K562 (cell line): ENCODE measurements around the gene MYO9A. TPM values are rescaled to one million over a fixed set of nuclear protein-coding genes. Genes with fewer than 3 reads are reported as not detected.

Experiments used
- ATAC-seq: fragments of 200-7000 bp; cut with Tn5 transposase; 3 replicates; pipeline ENCODE4 v1.9.1; 2020; ENCODE audit warnings: moderate library complexity
- BruUV-seq: library from RNA; stranded (reverse); fragments of 400-500 nt; replicated peaks from 2 replicates; lab custom pipeline; 2021; lab: Mats Ljungman, UMichigan
- CTCF ChIA-PET: fragments of 300-600 bp; formaldehyde crosslinking; extraction: SDS; loops from one replicate; lab custom pipeline; 2021; ENCODE audit warnings: low intra/inter-chr PET ratio; lab: Yijun Ruan, JAX
- POLR2A ChIA-PET: fragments of 300-600, 350-650 bp; sonication (Branson Sonifier 250); formaldehyde crosslinking; extraction: SDS; loops from one replicate; lab custom pipeline; 2021; ENCODE audit warnings: antibody characterized with exemption, inconsistent platforms; lab: Yijun Ruan, JAX
- DNase-seq, 4 experiments: peaks; one replicate each; pipeline versions ENCODE4 v3.0.0 to v3.0.0-alpha.2; 2011 to 2018; ENCODE audit warnings: low spot score in 3 of 4, mixed read lengths in 3 of 4; ENCODE audit errors: extremely low read depth in 1 of 4
- FAIRE-seq: peaks from 2 replicates; lab custom pipeline; 2011; peaks lifted over from hg19 to GRCh38; lab: Jason Lieb, UNC
- H2AFZ ChIP-seq: 2 replicates; pipeline ENCODE4 v1.6.0; 2011; ENCODE audit warnings: low read depth, low read length, control low read depth, inconsistent platforms
- H3K27ac ChIP-seq: fragments of 200-600 bp; 3 replicates; pipeline ENCODE4 v1.8.0; 2011; ENCODE audit warnings: low read depth, mild to moderate bottlenecking, control low read depth, inconsistent platforms, low read length, moderate library complexity, mixed read lengths; ENCODE audit errors: extremely low read depth
- H3K27me3 ChIP-seq, 2 experiments: fragments of 300-600 bp in 1 of 2; 2 replicates in 1 of 2; 3 replicates in 1 of 2; pipeline versions ENCODE4 v1.6.0 to v1.8.0; 2011; ENCODE audit warnings: inconsistent platforms in 2 of 2, low read length in 2 of 2, mild to moderate bottlenecking in 1 of 2, mixed read lengths in 1 of 2, moderate library complexity in 1 of 2; ENCODE audit not compliant: control insufficient read depth in 2 of 2, insufficient read depth in 2 of 2
- H3K36me3 ChIP-seq: fragments of 300-600 bp; 3 replicates; pipeline ENCODE4 v1.8.0; 2011; ENCODE audit warnings: mild to moderate bottlenecking, low read length, inconsistent platforms; ENCODE audit not compliant: control insufficient read depth, insufficient read depth
- H3K4me1 ChIP-seq, 2 experiments: fragments of 200-600 bp in 1 of 2; replicated peaks in 1 of 2; 2 replicates in 1 of 2; 3 replicates in 1 of 2; pipeline versions ENCODE4 v1.5.1 to v1.8.0; 2011; ENCODE audit warnings: inconsistent platforms in 2 of 2, low read length in 2 of 2, mild to moderate bottlenecking in 1 of 2, mixed read lengths in 1 of 2, moderate library complexity in 1 of 2; ENCODE audit not compliant: control insufficient read depth in 2 of 2, insufficient read depth in 2 of 2
- H3K4me2 ChIP-seq: 2 replicates; pipeline ENCODE4 v1.6.1; 2011; ENCODE audit warnings: low read length, control low read depth, inconsistent platforms, mixed read lengths; ENCODE audit not compliant: insufficient read depth
- H3K4me3 ChIP-seq: fragments of 200-600 bp; sonication (generic), shearing (Covaris generic); 2 replicates; pipeline ENCODE4 v1.5.1; 2016; ENCODE audit warnings: control low read depth, inconsistent platforms
- H3K79me2 ChIP-seq: fragments of 200-600 bp; 3 replicates; pipeline ENCODE4 v1.8.0; 2011; ENCODE audit warnings: low read length, inconsistent platforms; ENCODE audit not compliant: control insufficient read depth, insufficient read depth
- H3K9ac ChIP-seq, 2 experiments: 2 replicates each; pipeline versions ENCODE4 v1.6.0 to v1.6.1; 2011; ENCODE audit warnings: low read depth in 2 of 2, low read length in 2 of 2, control low read depth in 1 of 2, inconsistent platforms in 1 of 2, mild to moderate bottlenecking in 1 of 2, mixed read lengths in 1 of 2; ENCODE audit not compliant: insufficient read depth in 1 of 2
- H3K9me1 ChIP-seq: one replicate; pipeline ENCODE4 v1.6.0; 2011; ENCODE audit warnings: inconsistent platforms, mild to moderate bottlenecking, low read length, moderate library complexity; ENCODE audit not compliant: control insufficient read depth, insufficient read depth
- H3K9me3 ChIP-seq: replicated peaks from 2 replicates; pipeline ENCODE4 v1.5.1; 2011; ENCODE audit warnings: low read depth, low read length, inconsistent platforms; ENCODE audit not compliant: control insufficient read depth, insufficient read depth
- H4K20me1 ChIP-seq: replicated peaks from 2 replicates; pipeline ENCODE4 v1.6.1; 2011; ENCODE audit warnings: low read length, inconsistent platforms, mixed read lengths; ENCODE audit not compliant: control insufficient read depth, insufficient read depth
- CSDE1 ChIP-seq, 2 experiments: fragments of 450-650 bp; IDR thresholded peaks; 2 replicates each; pipeline ENCODE4 v1.6.1; 2016; ENCODE audit warnings: mild to moderate bottlenecking in 1 of 2
- MCM3 ChIP-seq: fragments of 450-650 bp; IDR thresholded peaks from 2 replicates; pipeline ENCODE4 v1.6.1; 2016
- MYBL2 ChIP-seq, 2 experiments: fragments of 450-650 bp in 1 of 2; sonication (generic) in 1 of 2; formaldehyde crosslinking in 1 of 2; IDR thresholded peaks; 2 replicates each; pipeline versions ENCODE4 v1.6.1 to v1.8.1; 2017 to 2022; ENCODE audit warnings: borderline replicate concordance in 1 of 2, inconsistent platforms in 1 of 2, low read depth in 1 of 2, mild to moderate bottlenecking in 1 of 2, missing genetic modification reagents in 1 of 2, moderate library complexity in 1 of 2
- RFX5 ChIP-seq: IDR thresholded peaks from 2 replicates; pipeline ENCODE4 v1.6.1; 2011; ENCODE audit warnings: low read depth, mild to moderate bottlenecking, improper control_type of control experiment, low read length
- SNAPC5 ChIP-seq: fragments of 250-450 bp; sonication (Bioruptor Pico); IDR thresholded peaks from 2 replicates; pipeline ENCODE4 v1.8.0; 2021; ENCODE audit warnings: moderate library complexity, mild to moderate bottlenecking, inconsistent platforms
- TAF1 ChIP-seq: IDR thresholded peaks from 2 replicates; pipeline ENCODE4 v1.6.1; 2011; ENCODE audit warnings: mild to moderate bottlenecking, low read length, moderate library complexity; ENCODE audit not compliant: insufficient read depth, control insufficient read depth, severe bottlenecking; ENCODE audit errors: extremely low read depth
- TAF15 ChIP-seq: fragments of 200-400 bp; formaldehyde crosslinking; IDR thresholded peaks from 2 replicates; pipeline ENCODE4 v1.6.1; 2017; ENCODE audit warnings: mild to moderate bottlenecking, low read depth, low read length, moderate library complexity
- ZBED1 ChIP-seq: IDR thresholded peaks from 2 replicates; pipeline ENCODE4 v1.6.1; 2014
- ZBTB8A ChIP-seq: fragments of 450-650 bp; IDR thresholded peaks from 2 replicates; pipeline ENCODE4 v1.6.1; 2018; ENCODE audit warnings: mild to moderate bottlenecking, moderate library complexity; ENCODE audit not compliant: partially characterized antibody
- ZC3H8 ChIP-seq: fragments of 450-650 bp; IDR thresholded peaks from 2 replicates; pipeline ENCODE4 v1.6.1; 2017
- ZNF140 ChIP-seq: fragments of 250-450 bp; sonication (Bioruptor Pico); IDR thresholded peaks from 2 replicates; pipeline ENCODE4 v1.8.0; 2021; ENCODE audit warnings: moderate library complexity, mild to moderate bottlenecking, inconsistent platforms
- ZNF232 ChIP-seq: sonication (generic); formaldehyde crosslinking; IDR thresholded peaks from 2 replicates; pipeline ENCODE4 v1.8.0; 2022; ENCODE audit warnings: mild to moderate bottlenecking, missing genetic modification reagents
- WGBS: fragments of 100-300 bp; shearing (Covaris generic); methylation state at CpG from one replicate; pipeline ENCODE4 v1.1.6; 2016; ENCODE audit warnings: low coverage, mixed read lengths; ENCODE audit not compliant: insufficient coverage; ENCODE audit errors: missing lambda C conversion rate; 5-methylcytosine and 5-hydroxymethylcytosine counted together
- in situ Hi-C: fragments of 300-500 bp; cut with MboI; formaldehyde crosslinking; loops from 4 replicates; pipeline ENCODE4 v1.15.0; 2018; ENCODE audit warnings: inconsistent platforms, mixed read lengths
- intact Hi-C: fragments of 100-400 bp; cut with micrococcal nuclease; formaldehyde crosslinking; loops from 2 replicates; pipeline ENCODE4 v1.14.2; 2022
- polyA plus RNA-seq, 8 experiments: library from polyadenylated mRNA; depleted of rRNA in 4 of 8; stranded (reverse) in 5 of 8; unstranded in 3 of 8; fragments of >200 nt; fragmentation: Nextera tagmentation in 2 of 8; fragmentation: Illumina TruSeq in 1 of 8; extraction: Ambion mirVana in 2 of 8; extraction: Trizol in 1 of 8; gene quantifications; 2 replicates each; pipeline versions ENCODE4 v1.2.1 to v1.2.3, GENCODE V29; 2011 to 2014; ENCODE audit warnings: inconsistent platforms in 1 of 8, missing spikeins in 1 of 8
- total RNA-seq, 7 experiments: library from RNA; depleted of rRNA in 6 of 7; stranded (reverse); fragments of >200 nt in 6 of 7; fragmentation: Illumina TruSeq in 2 of 7; extraction: Trizol in 2 of 7; gene quantifications; 2 replicates each; pipeline versions ENCODE4 v1.2.1 to v1.2.3, GENCODE V29; 2011 to 2021; ENCODE audit warnings: low replicate concordance in 1 of 7
- TF ChIP-seq, protein P1 (sequence below): sonication (generic); formaldehyde crosslinking; IDR thresholded peaks from 2 replicates; pipeline ENCODE4 v1.8.1; 2022; ENCODE audit warnings: missing genetic modification reagents
- TF ChIP-seq, protein P2 (sequence below): fragments of 150-350 bp; conservative IDR thresholded peaks from 2 replicates; pipeline ENCODE4 v1.6.1; 2014; ENCODE audit warnings: low read length
- TF ChIP-seq, protein P3 (sequence below), 2 experiments: fragments of 450-650 bp in 1 of 2; sonication (generic) in 1 of 2; formaldehyde crosslinking; conservative IDR thresholded peaks; 2 replicates each; pipeline versions ENCODE4 v1.4.0 to v1.8.1; 2020 to 2022; ENCODE audit warnings: mild to moderate bottlenecking in 1 of 2, missing genetic modification reagents in 1 of 2

Gene MYO9A
- total and polyA plus RNA-seq, 9 of the 15 experiments (the other 6 are each of a cell fraction or from before 2014, with no cell fraction given), result 1.9 to 15.4 (median 5.8) TPM

GRCh38 chr15:71804695-71805470, 313.1 kb downstream of the MYO9A start:
- ChIA-PET CTCF (no interaction called here), POLR2A (interaction anchor here (1.1 to 1.6 kb wide), 2 partner anchors 61 to 333 kb away, joined by 3 read pairs; no protein-coding TSS in a partner anchor)
- H3K36me3 ChIP-seq, result no peaks in the 10 kb centered on the region
- intact Hi-C loops, result loop anchor here (10.0 kb wide), 2 partner anchors 360 to 420 kb away; no protein-coding TSS in a partner anchor
- H3K9ac ChIP-seq, result no peak overlapping the region
- peaks cover 5% of the 10 kb centered on the region for H4K20me1 ChIP-seq
- WGBS, result 0% methylated on average over 6 of the region's 6 CpGs
- no peak for DNase-seq
- H3K27me3 ChIP-seq, result peaks cover 24 to 55% of the 10 kb centered on the region in 2 experiments; a peak in 4 of 5 replicates
- no peaks in the 10 kb centered on the region for H3K9me1 ChIP-seq
- no peak for FAIRE-seq
- in situ Hi-C loops, result loop anchor here (5.0 kb wide), 2 partner anchors 58 to 347 kb away; no protein-coding TSS in a partner anchor
- no peaks in the 10 kb centered on the region for H3K79me2 ChIP-seq
- H3K9me3 ChIP-seq, result no peaks in the 10 kb centered on the region
- no peak overlapping the region for H3K4me2 ChIP-seq
- no peak overlapping the region for H3K4me3 ChIP-seq
- H3K27ac ChIP-seq, result no peak overlapping the region
- ATAC-seq, result no peak
- no TSS peak for BruUV-seq
- no peak overlapping the region for H2AFZ ChIP-seq
- H3K4me1 ChIP-seq, result peaks cover 0 to 13% of the 10 kb centered on the region in 2 experiments; a peak in 2 of 5 replicates
- TF ChIP-seq ZNF232 (no peak), TAF15 (no peak), ZC3H8 (no peak), MCM3 (no peak), TAF1 (no peak), CSDE1 (IDR thresholded peaks at IDR 0.05) (no peak), RFX5 (no peak), MYBL2 (IDR thresholded peaks at IDR 0.05; ENCODE audit: low read depth) (no peak), MYBL2 (CRISPR knock-in tag; IDR thresholded peaks at IDR 0.05; ENCODE audit: borderline replicate concordance) (no peak), ZBTB8A (no peak), ZBED1 (no peak), ZNF140 (CRISPR knock-in tag) (no peak), SNAPC5 (no peak)
- TF ChIP-seq, protein P1, sequence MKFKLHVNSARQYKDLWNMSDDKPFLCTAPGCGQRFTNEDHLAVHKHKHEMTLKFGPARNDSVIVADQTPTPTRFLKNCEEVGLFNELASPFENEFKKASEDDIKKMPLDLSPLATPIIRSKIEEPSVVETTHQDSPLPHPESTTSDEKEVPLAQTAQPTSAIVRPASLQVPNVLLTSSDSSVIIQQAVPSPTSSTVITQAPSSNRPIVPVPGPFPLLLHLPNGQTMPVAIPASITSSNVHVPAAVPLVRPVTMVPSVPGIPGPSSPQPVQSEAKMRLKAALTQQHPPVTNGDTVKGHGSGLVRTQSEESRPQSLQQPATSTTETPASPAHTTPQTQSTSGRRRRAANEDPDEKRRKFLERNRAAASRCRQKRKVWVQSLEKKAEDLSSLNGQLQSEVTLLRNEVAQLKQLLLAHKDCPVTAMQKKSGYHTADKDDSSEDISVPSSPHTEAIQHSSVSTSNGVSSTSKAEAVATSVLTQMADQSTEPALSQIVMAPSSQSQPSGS, result no peak
- TF ChIP-seq, protein P2, sequence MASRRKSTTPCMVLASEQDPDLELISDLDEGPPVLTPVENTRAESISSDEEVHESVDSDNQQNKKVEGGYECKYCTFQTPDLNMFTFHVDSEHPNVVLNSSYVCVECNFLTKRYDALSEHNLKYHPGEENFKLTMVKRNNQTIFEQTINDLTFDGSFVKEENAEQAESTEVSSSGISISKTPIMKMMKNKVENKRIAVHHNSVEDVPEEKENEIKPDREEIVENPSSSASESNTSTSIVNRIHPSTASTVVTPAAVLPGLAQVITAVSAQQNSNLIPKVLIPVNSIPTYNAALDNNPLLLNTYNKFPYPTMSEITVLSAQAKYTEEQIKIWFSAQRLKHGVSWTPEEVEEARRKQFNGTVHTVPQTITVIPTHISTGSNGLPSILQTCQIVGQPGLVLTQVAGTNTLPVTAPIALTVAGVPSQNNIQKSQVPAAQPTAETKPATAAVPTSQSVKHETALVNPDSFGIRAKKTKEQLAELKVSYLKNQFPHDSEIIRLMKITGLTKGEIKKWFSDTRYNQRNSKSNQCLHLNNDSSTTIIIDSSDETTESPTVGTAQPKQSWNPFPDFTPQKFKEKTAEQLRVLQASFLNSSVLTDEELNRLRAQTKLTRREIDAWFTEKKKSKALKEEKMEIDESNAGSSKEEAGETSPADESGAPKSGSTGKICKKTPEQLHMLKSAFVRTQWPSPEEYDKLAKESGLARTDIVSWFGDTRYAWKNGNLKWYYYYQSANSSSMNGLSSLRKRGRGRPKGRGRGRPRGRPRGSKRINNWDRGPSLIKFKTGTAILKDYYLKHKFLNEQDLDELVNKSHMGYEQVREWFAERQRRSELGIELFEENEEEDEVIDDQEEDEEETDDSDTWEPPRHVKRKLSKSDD, result no peak
- TF ChIP-seq, protein P3, sequence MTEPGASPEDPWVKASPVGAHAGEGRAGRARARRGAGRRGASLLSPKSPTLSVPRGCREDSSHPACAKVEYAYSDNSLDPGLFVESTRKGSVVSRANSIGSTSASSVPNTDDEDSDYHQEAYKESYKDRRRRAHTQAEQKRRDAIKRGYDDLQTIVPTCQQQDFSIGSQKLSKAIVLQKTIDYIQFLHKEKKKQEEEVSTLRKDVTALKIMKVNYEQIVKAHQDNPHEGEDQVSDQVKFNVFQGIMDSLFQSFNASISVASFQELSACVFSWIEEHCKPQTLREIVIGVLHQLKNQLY (CRISPR knock-in tag; conservative IDR thresholded peaks at IDR 0.05), result no peak
